Ovary (tissue), 9 donors: ENCODE measurements around the gene POMZP3. TPM values are rescaled to one million over a fixed set of nuclear protein-coding genes. Genes with fewer than 3 reads are reported as not detected.
"Not testable (repeated sequence)": the region's sequence is repeated elsewhere in the genome, so short reads cannot be mapped to it uniquely, and the experiment has no call there.

Experiments used
- DNase-seq, 5 donors: peaks; one replicate each; pipeline ENCODE4 v3.0.0-alpha.2; 2019 to 2020
- H3K27ac ChIP-seq, 2 donors: fragments of 200-600 bp; one replicate each; pipeline versions ENCODE4 v1.5.1 to v1.8.0; 2019 to 2022
- H3K27me3 ChIP-seq: fragments of 200-600 bp; one replicate; pipeline ENCODE4 v1.8.0; 2022
- H3K36me3 ChIP-seq: fragments of 200-600 bp; sonication (generic); one replicate; pipeline ENCODE4 v1.5.1; 2019
- H3K4me1 ChIP-seq: one replicate; pipeline ENCODE4 v1.8.1; 2013; ENCODE audit warnings: mild to moderate bottlenecking, moderate library complexity; ENCODE audit not compliant: insufficient read depth
- H3K4me3 ChIP-seq: fragments of 200-600 bp; sonication (generic); one replicate; pipeline ENCODE4 v1.5.1; 2017
- H3K9me3 ChIP-seq, 2 donors: fragments of 200-600 bp in 1 of 2; sonication (generic) in 1 of 2; one replicate each; pipeline versions ENCODE4 v1.5.1 to v1.8.1; 2013 to 2019; ENCODE audit warnings: mild to moderate bottlenecking in 1 of 2, moderate library complexity in 1 of 2
- whole genome bisulfite sequencing, 3 donors: extraction: QIAGEN DNeasy Blood & Tissue Kit in 1 of 3; methylation state at CpG; one replicate each; pipeline versions ENCODE4 v1.1.5 to v1.1.7; 2013 to 2017; 5-methylcytosine and 5-hydroxymethylcytosine counted together
- intact Hi-C, 4 donors: fragments of 100-400 bp; cut with DNase I; formaldehyde crosslinking; loops; one replicate each; pipeline versions ENCODE4 v1.11.0 to v1.15.1; 2022 to 2023
- polyA plus RNA-seq, 2 donors: library from polyadenylated mRNA; stranded (reverse); fragments of 200-250 nt in 1 of 2; fragments of 350-450 nt in 1 of 2; fragmentation: Illumina TruSeq in 1 of 2; extraction: RNeasy Lipid Tissue Mini Kit (QIAGEN cat#74804) in 1 of 2; gene quantifications; one replicate each; pipeline ENCODE4 v1.2.3, GENCODE V29; 2013 to 2014
- total RNA-seq, 7 donors: library from RNA; depleted of rRNA in 2 of 7; stranded (reverse); fragments of >200 nt in 2 of 7; fragmentation: NEBNext Ultra II Directional in 3 of 7; extraction: Animal tissue kit (Norgen Biotek cat#: 25700) in 3 of 7; gene quantifications; one replicate each; pipeline versions ENCODE4 v1.1.0 to v1.2.4, GENCODE V29; 2016 to 2023
- donor health status: DM: no; HTN: no; CAD: no; lungs with moderate emphysema.
- donor health status: DM: no; HTN: no; CAD: no.
- donor health status: Bipolar disorder and iron deficiency.
- donor health status: DM: yes; HTN: yes; CAD: no.
- donor health status: DM: no; HTN: no; CAD: no.
- donor health status: DM: yes; HTN: yes; CAD: no.

POMZP3 gene
- total and polyA plus RNA-seq, 9 donors: 5.2 to 36.2 (median 15.3) TPM

DNA sequence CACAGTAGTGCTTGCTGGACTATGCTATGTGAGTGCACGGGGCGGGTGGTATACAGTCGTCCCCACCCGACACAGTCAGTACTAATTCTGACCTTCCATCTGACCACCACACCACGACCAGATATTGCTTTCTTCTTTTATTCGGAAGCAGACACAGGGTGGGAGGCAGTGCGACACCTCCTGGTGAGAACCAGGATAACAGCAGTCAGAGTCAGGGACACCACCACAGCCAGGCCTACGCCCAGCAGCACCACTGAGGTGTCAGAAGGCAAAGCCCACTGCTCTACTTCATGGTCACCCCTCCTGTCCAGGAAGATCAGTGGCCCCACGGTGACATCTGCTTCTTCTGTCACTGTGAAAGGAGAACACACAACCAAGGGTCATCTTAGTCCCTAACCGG lies 17.2 kb downstream of the POMZP3 start:
- not testable (repeated sequence) for H3K9me3 ChIP-seq

DNA sequence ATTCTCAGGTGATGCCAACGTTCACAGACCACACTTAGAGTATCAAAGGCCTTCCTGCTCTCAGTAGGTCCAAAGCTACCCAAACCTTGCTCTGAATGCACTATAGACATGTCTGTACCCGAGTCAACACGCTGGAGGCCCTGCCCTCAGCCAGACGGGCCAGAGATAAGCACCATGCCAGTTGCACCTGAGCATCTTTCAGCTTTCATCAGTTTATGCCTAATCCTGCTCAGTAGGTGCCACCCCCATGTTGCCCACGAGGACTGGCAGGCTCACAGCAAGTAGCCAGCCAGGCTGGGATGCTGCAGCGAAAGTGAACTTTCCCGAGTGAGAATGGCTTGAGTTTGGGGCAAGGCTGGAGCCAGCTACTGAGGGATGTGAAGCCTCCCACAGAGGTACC lies 18.6 kb downstream of the POMZP3 start:
- H3K36me3 ChIP-seq, H3K9me3 ChIP-seq, H3K27ac ChIP-seq, H3K27me3 ChIP-seq, DNase-seq, H3K4me3 ChIP-seq, intact Hi-C loops, H3K4me1 ChIP-seq: not testable (repeated sequence)
- WGBS, 3 donors: 68 to 78% (median 77%) methylated on average over 6 to 7 of the region's 7 CpGs

More for the DNA sequence above, 17.2 kb downstream of the POMZP3 start:
- H3K36me3 ChIP-seq, intact Hi-C loops, H3K27me3 ChIP-seq, H3K27ac ChIP-seq, DNase-seq, H3K4me1 ChIP-seq, H3K4me3 ChIP-seq: not testable (repeated sequence)
- WGBS, 3 donors: 71 to 77% methylated on average over 2 of the region's 10 CpGs; no CpG with 5 or more reads in 1 of the 3 donors

DNA sequence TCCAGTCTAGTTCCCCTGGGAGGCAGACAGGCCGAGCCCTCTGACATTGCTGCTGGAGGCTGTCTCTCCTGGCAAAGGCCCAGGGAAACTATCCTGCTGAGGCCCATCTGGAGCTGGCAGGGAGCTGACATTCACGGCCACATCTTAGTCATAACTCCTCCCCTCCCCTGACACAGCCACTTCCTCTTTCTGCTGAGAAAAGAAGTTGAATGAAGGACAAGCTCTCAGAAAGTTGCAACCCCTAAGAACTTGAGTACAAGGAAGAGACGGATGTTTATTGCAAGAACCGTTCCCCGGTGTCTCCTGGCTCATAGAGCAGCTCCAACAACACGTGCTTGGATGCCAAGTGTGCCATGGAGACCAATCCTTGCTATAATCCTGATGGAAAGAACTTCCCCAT lies 21.1 kb downstream of the POMZP3 start:
- H3K36me3 ChIP-seq, intact Hi-C loops, H3K4me1 ChIP-seq, H3K4me3 ChIP-seq, H3K27ac ChIP-seq, H3K27me3 ChIP-seq, H3K9me3 ChIP-seq: not testable (repeated sequence)
- WGBS, 3 donors: 1 to 4% (median 2%) methylated on average over 5 of the region's 6 CpGs
- DNase-seq: peak; percentile 47 to 76 (median 75)

DNA sequence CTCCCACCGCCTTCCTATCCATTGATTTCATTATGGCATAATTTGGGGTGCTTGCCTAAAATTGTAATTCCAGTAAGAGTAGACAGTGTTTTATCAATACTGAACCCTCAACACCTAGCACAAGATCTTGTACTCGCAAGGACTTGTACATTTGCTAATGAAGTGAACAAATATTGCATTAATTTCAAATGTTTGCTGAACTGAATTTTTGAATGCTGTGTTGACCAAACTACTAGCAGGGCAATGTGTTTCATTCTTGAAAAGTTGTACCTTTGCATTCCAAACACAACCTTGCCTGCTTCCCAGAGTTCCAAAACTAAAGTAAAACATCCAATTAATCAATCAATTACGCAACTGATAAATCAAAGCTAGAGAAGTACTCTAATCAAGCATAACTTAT lies 26.4 kb downstream of the POMZP3 start:
- intact Hi-C loops, DNase-seq, H3K27me3 ChIP-seq, H3K27ac ChIP-seq, H3K9me3 ChIP-seq, H3K4me3 ChIP-seq, H3K36me3 ChIP-seq, H3K4me1 ChIP-seq: not testable (repeated sequence)
- WGBS, 3 donors: 87 to 93% (median 90%) methylated on average over 3 of the region's 3 CpGs

DNA sequence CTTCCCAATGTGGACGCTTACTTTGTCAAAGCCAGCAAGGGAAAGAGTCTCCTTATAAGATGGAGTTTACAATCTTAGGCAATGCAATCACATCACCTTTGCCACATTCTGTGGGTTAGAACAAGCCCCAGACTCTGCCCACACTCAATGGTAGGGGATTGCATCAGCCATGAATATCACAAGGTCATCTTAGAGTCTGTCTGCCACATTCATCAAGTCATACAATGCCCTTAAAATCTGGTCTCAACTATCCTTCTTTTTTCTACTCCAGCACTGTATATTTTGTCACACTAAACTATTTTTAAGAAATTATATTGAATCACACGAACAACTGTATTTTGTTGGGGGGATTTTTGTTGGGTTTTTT lies 27.0 kb downstream of the POMZP3 start:
- H3K27ac ChIP-seq, H3K27me3 ChIP-seq, H3K36me3 ChIP-seq, H3K4me3 ChIP-seq, H3K9me3 ChIP-seq, DNase-seq, H3K4me1 ChIP-seq, intact Hi-C loops: not testable (repeated sequence)
- 88 to 100% (median 89%) methylated on average over 1 of the region's 2 CpGs for whole genome bisulfite sequencing, 3 donors

DNA sequence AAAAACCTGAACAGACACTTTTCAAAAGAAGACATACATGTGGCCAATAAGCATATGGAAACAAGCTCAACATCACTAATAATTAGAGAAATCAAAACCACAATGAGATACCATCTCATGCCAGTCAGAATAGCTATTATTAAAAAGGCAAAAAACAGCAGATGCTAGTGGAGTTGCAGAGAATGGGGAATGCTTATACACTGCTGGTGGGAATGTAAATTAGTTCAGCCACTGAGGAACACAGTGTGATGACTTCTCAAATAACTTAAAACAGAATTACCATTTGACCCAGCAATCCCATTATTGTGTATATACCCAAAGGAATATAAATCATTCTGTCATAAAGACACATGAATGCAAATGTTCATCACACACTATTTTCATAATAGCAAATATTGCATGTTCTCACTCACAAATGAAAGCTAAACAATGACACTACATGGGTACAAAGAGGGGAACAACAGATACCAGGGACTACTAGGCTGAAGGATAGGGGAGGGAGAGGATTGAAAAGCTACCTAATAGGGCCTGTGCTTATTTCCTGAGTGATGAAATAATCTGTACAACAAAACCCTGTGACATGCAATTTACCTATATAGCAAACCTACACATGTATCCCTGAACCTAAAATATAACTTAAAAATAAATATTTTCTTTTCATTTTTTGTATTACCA lies 28.4 kb downstream of the POMZP3 start:
- H3K27ac ChIP-seq, intact Hi-C loops, H3K4me3 ChIP-seq, H3K36me3 ChIP-seq, H3K27me3 ChIP-seq, H3K9me3 ChIP-seq, DNase-seq, H3K4me1 ChIP-seq: not testable (repeated sequence)

DNA sequence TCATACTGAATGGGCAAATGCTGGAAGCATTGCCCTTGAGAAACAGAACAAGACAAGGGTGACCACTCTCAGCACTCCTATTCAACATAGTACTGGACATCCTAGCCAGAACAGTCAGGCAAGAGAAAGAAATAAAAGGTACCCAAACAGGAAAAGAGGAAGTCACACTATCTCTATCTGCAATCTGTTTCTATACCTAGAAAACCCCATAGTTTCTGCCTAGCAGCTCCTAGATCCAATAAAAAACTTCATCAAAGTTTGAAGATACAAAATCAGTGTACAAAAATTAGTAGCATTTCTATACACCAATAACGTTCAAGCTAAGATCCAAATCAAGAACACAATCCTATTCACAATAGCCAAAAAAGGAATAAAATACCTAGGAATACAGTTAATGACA lies 29.8 kb downstream of the POMZP3 start:
- intact Hi-C loops, H3K4me3 ChIP-seq, H3K4me1 ChIP-seq, H3K27me3 ChIP-seq, H3K36me3 ChIP-seq, DNase-seq, H3K9me3 ChIP-seq, H3K27ac ChIP-seq: not testable (repeated sequence)
- WGBS, 3 donors: 82 to 96% (median 91%) methylated on average over 1 of the region's 1 CpG

DNA sequence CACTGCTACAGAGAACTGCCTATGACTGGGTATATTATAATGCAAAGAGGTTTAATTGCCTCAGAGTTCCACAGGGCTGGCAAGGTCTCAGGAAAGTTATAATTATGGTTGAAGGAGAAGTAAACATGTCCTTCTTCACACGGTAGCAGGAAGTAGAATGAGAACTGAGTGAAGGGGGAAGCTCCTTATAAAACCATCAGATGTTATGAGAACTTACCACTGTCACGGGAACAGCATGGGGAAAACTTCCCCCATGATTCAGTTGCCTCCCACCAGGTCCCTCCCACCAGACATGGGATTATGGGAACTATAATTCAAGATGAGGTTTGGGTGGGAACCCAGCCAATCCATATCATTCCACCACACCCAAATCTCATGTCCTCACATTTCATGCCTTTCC lies 34.4 kb downstream of the POMZP3 start:
- H3K36me3 ChIP-seq, H3K4me1 ChIP-seq, H3K4me3 ChIP-seq, H3K27me3 ChIP-seq, intact Hi-C loops, H3K9me3 ChIP-seq, H3K27ac ChIP-seq, DNase-seq: not testable (repeated sequence)
- WGBS, 3 donors: 65 to 86% (median 68%) methylated on average over 2 of the region's 2 CpGs

DNA sequence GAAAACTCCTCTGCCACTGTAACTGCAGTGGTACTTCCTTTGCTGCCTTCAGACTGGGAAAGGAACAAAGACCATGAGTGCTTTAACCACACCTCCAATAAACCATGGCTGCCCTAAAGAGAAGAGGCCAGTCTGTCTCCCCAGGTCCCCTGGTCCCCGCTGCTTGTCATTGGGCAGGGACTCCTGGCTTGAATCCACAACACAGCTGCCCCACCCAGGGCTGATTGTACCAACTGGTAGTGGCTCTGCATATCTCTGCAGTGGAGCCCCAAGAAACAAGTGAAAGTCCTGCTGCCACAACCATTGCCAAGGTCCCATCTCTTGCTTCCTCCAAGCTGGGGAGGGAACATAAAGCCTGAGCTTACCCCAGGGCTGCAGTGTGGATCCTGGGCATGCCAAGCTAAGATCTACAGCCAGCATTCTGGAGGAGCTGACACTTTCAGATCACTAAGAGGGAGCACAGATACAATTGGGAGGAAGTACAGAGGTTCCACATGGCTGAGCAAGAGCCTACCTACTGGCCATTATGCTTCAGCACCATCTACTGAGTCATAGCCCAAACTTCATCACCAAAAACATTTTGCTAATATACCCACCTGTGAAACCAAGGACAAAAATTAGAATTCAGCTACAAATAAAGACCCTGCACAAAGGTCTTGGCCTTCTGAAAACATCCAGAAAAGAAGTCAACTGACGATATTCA lies 35.3 kb downstream of the POMZP3 start:
- H3K4me3 ChIP-seq, intact Hi-C loops, H3K27ac ChIP-seq, H3K36me3 ChIP-seq, DNase-seq, H3K27me3 ChIP-seq, H3K4me1 ChIP-seq, H3K9me3 ChIP-seq: not testable (repeated sequence)
- WGBS, 3 donors: 48 to 64% (median 53%) methylated on average over 2 of the region's 2 CpGs

DNA sequence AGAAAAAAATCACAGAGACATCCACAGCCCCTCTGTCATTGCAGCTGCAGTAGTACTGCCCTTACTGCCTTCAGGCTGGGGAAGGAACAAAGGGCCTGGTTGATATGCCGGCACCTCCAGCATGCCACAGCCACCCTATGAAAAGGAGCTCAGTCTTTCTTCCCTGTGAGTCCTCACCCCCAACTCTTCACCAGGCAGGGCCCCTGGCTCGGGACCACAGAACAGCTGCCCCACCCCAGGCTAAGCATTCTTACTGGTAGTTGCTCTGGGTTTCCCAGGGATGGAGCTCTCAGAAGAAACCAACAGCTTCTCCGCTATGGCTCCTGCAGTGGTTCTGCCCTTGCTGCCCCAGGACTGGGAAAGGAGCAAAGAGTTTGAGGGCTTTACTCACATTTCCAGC lies 36.0 kb downstream of the POMZP3 start:
- 93 to 100% (median 100%) methylated on average over 1 to 3 of the region's 3 CpGs for WGBS, 3 donors
- H3K27me3 ChIP-seq, H3K9me3 ChIP-seq, H3K27ac ChIP-seq, H3K4me1 ChIP-seq, DNase-seq, H3K4me3 ChIP-seq, H3K36me3 ChIP-seq, intact Hi-C loops: not testable (repeated sequence)

DNA sequence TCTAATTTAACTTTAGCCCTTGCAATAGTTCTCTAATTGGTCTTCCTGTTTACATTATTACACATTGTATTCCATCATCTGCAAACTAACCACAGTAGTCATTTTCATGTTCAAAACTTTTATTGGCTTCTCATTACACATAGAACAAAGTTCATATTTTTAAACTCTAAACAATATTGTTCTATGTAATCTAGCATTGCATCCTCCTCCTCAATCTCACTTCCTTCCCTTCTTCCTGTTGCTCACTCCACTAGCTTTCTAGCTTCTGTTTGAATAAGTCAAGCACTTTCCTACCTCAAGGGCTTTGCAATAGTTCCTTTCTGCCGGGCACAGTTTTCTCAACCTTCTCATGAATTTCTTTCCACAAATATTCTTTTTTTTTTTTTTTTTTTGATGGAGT lies 38.5 kb downstream of the POMZP3 start:
- intact Hi-C loops, H3K4me1 ChIP-seq, H3K36me3 ChIP-seq, H3K9me3 ChIP-seq, H3K27ac ChIP-seq, H3K4me3 ChIP-seq, H3K27me3 ChIP-seq, DNase-seq: not testable (repeated sequence)
- WGBS, 3 donors: 43 to 50% methylated on average over 1 of the region's 1 CpG; no CpG with 5 or more reads in 1 of the 3 donors

DNA sequence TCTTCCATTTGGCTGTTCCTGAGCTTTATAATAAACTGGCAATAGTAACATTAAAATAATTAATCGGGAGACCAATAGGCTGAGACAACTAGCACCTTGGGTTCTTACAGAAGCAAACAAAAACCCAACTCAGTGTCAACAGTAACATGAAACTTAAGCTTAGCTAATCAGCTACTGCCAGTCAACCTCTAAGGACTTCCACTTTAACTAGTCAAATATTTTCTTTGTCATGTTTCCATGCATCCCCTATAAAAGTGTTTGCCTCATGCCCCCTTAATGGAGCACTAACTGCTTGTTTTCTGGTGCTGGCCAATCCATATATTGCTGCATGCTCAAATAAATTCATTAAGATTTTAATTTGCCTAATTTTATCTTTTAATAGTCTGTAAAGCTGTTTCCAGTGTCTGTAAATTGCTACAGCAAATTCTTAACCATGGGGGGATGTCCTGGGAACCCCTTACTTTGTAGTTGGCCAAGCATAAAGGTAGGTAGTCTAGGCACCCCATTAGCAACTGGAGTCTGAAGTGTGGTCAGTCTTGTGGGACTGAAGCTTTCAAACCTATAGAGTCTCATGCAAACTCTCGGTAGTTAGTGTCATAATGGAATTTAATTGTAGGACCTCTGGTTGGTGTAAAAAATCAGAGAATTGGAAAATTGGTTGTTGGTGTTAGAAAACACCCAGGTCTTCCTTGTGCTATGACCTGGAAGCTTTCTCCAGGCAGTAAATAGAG lies 40.3 kb downstream of the POMZP3 start:
- H3K4me3 ChIP-seq, intact Hi-C loops, H3K36me3 ChIP-seq, H3K4me1 ChIP-seq, DNase-seq, H3K9me3 ChIP-seq, H3K27ac ChIP-seq, H3K27me3 ChIP-seq: not testable (repeated sequence)
- WGBS, 3 donors: 97 to 100% (median 99%) methylated on average over 2 of the region's 2 CpGs
